NT2/D1 (cell line): ENCODE measurements around the gene PTPN22.

Source experiments
- DNase-seq: peaks from one replicate; pipeline ENCODE4 v3.0.0-alpha.2; 2011; ENCODE audit warnings: low read depth, low spot score
- H3K27me3 ChIP-seq: 2 replicates; pipeline ENCODE4 v1.6.0; 2011; ENCODE audit warnings: mild to moderate bottlenecking; ENCODE audit not compliant: insufficient read length, insufficient read depth
- H3K36me3 ChIP-seq: 2 replicates; pipeline ENCODE4 v1.6.1; 2011; ENCODE audit warnings: mild to moderate bottlenecking, low read length, mixed read lengths; ENCODE audit not compliant: insufficient read depth, insufficient read length
- H3K4me1 ChIP-seq: 2 replicates; pipeline ENCODE4 v1.5.1; 2011; ENCODE audit not compliant: insufficient read depth, insufficient read length
- H3K4me3 ChIP-seq: 2 replicates; pipeline ENCODE4 v1.5.1; 2011; ENCODE audit warnings: low read depth; ENCODE audit not compliant: insufficient read length
- H3K9ac ChIP-seq: 2 replicates; pipeline ENCODE4 v1.6.0; 2011; ENCODE audit warnings: low read depth; ENCODE audit not compliant: insufficient read length
- H3K9me3 ChIP-seq: 2 replicates; pipeline ENCODE4 v1.5.1; 2011; ENCODE audit warnings: mild to moderate bottlenecking, low read length; ENCODE audit not compliant: insufficient read depth
- SUZ12 ChIP-seq: IDR thresholded peaks from 2 replicates; pipeline ENCODE4 v1.6.1; 2011; ENCODE audit not compliant: insufficient read length, insufficient read depth; ENCODE audit errors: extremely low read depth
- YY1 ChIP-seq: IDR thresholded peaks from 2 replicates; pipeline ENCODE4 v1.6.1; 2011; ENCODE audit not compliant: insufficient read length, insufficient read depth
- ZNF274 ChIP-seq: IDR thresholded peaks from 2 replicates; pipeline ENCODE4 v1.6.1; 2011; ENCODE audit warnings: mild to moderate bottlenecking, low read depth, low read length

PTPN22 gene

GRCh38 chr1:113805256-113805531 is 66.3 kb downstream of the PTPN22 start:
- Histone ChIP-seq H3K9ac (no peak overlapping the region), H3K4me3 (no peak overlapping the region), H3K4me1 (no peaks in the 10 kb centered on the region), H3K36me3 (no peaks in the 10 kb centered on the region), H3K27me3 (no peaks in the 10 kb centered on the region), H3K9me3 (no peaks in the 10 kb centered on the region)
- TF ChIP-seq ZNF274 (no peak), YY1 (no peak), SUZ12 (no peak)
- no peak for DNase-seq

GRCh38 chr1:113804421-113805255 is 66.9 kb downstream of the PTPN22 start:
- H3K4me3 ChIP-seq: no peak overlapping the region
- no peak overlapping the region for H3K9ac ChIP-seq
- no peaks in the 10 kb centered on the region for H3K4me1 ChIP-seq
- no peaks in the 10 kb centered on the region for H3K27me3 ChIP-seq
- no peaks in the 10 kb centered on the region for H3K36me3 ChIP-seq
- DNase-seq: no peak
- TF ChIP-seq YY1 (no peak), ZNF274 (no peak), SUZ12 (no peak)
- H3K9me3 ChIP-seq: no peaks in the 10 kb centered on the region

- Histone ChIP-seq H3K27me3 (no peaks in the 10 kb centered on the region), H3K4me3 (no peak overlapping the region), H3K4me1 (no peaks in the 10 kb centered on the region), H3K9ac (no peak overlapping the region), H3K36me3 (peaks cover 6% of the 10 kb centered on the region), H3K9me3 (no peaks in the 10 kb centered on the region)
- no peak for TF ChIP-seq ZNF274
- TF ChIP-seq SUZ12: no peak
- no peak for TF ChIP-seq YY1
- no peak for DNase-seq
Observed at GRCh38 chr1:113802367-113803007, 69.0 kb downstream of the PTPN22 start.

GRCh38 chr1:113800487-113800886 is 71.0 kb downstream of the PTPN22 start:
- H3K27me3 ChIP-seq: no peaks in the 10 kb centered on the region
- H3K4me1 ChIP-seq: no peaks in the 10 kb centered on the region
- H3K9ac ChIP-seq: no peak overlapping the region
- no peak overlapping the region for H3K4me3 ChIP-seq
- peaks cover 25% of the 10 kb centered on the region for H3K36me3 ChIP-seq
- DNase-seq: no peak
- no peak for TF ChIP-seq YY1
- no peak for TF ChIP-seq SUZ12
- TF ChIP-seq ZNF274: no peak
- H3K9me3 ChIP-seq: no peaks in the 10 kb centered on the region

- TF ChIP-seq SUZ12 (no peak), ZNF274 (no peak)
- no peaks in the 10 kb centered on the region for H3K27me3 ChIP-seq
- no peak overlapping the region for H3K4me3 ChIP-seq
- H3K4me1 ChIP-seq: no peaks in the 10 kb centered on the region
- H3K9me3 ChIP-seq: no peaks in the 10 kb centered on the region
- no peak for DNase-seq
- H3K36me3 ChIP-seq: peaks cover 48% of the 10 kb centered on the region
- H3K9ac ChIP-seq: no peak overlapping the region
Observed at GRCh38 chr1:113797472-113797871, 74.0 kb downstream of the PTPN22 start.

- no peak for DNase-seq
- Histone ChIP-seq H3K9ac (no peak overlapping the region), H3K4me3 (no peak overlapping the region), H3K9me3 (no peaks in the 10 kb centered on the region), H3K27me3 (no peaks in the 10 kb centered on the region), H3K36me3 (peaks cover 60% of the 10 kb centered on the region), H3K4me1 (no peaks in the 10 kb centered on the region)
- TF ChIP-seq ZNF274 (no peak), SUZ12 (no peak), YY1 (no peak)
Observed at GRCh38 chr1:113793878-113794834, 77.4 kb downstream of the PTPN22 start.

GRCh38 chr1:113792986-113793385 is 78.5 kb downstream of the PTPN22 start:
- no peaks in the 10 kb centered on the region for H3K4me1 ChIP-seq
- no peaks in the 10 kb centered on the region for H3K9me3 ChIP-seq
- DNase-seq: no peak
- H3K4me3 ChIP-seq: no peak overlapping the region
- TF ChIP-seq ZNF274: no peak
- TF ChIP-seq SUZ12: no peak
- no peak for TF ChIP-seq YY1
- H3K27me3 ChIP-seq: no peaks in the 10 kb centered on the region
- no peak overlapping the region for H3K9ac ChIP-seq
- H3K36me3 ChIP-seq: peaks cover 62% of the 10 kb centered on the region
